GM23248 (cell line): Measurements from ENCODE around the gene FTSJ1. TPM values are rescaled to one million over a fixed set of nuclear protein-coding genes. Genes with fewer than 3 reads are reported as not detected.

Source experiments
- DNase-seq: peaks from one replicate; pipeline ENCODE4 v3.0.0-alpha.2; 2015
- H2AFZ ChIP-seq: fragments of 200-600 bp; sonication (generic); 2 replicates; pipeline ENCODE4 v1.6.1; 2016; ENCODE audit warnings: antibody characterized with exemption
- H3F3A ChIP-seq: fragments of 200-600 bp; sonication (generic); 2 replicates; pipeline ENCODE4 v1.6.1; 2016; ENCODE audit warnings: mild to moderate bottlenecking, antibody characterized with exemption, mixed run types; ENCODE audit not compliant: insufficient read depth
- H3K27ac ChIP-seq: fragments of 200-600 bp; sonication (generic); 2 replicates; pipeline ENCODE4 v1.5.1; 2016; ENCODE audit warnings: mild to moderate bottlenecking
- H3K27me3 ChIP-seq: fragments of 200-600 bp; sonication (generic); replicated peaks from 2 replicates; pipeline ENCODE4 v1.6.1; 2016; ENCODE audit warnings: mild to moderate bottlenecking; ENCODE audit not compliant: insufficient read depth
- H3K36me3 ChIP-seq: fragments of 200-600 bp; sonication (generic); 2 replicates; pipeline ENCODE4 v1.6.1; 2016; ENCODE audit warnings: low read depth, mild to moderate bottlenecking
- H3K4me1 ChIP-seq: fragments of 200-600 bp; sonication (generic); 2 replicates; pipeline ENCODE4 v1.6.1; 2016; ENCODE audit warnings: mild to moderate bottlenecking; ENCODE audit not compliant: insufficient read depth
- H3K4me2 ChIP-seq: fragments of 200-600 bp; sonication (generic); one replicate; pipeline ENCODE4 v1.6.1; 2016; ENCODE audit warnings: mild to moderate bottlenecking; ENCODE audit not compliant: unreplicated experiment
- H3K4me3 ChIP-seq: fragments of 200-600 bp; sonication (generic); 2 replicates; pipeline ENCODE4 v1.5.1; 2016; ENCODE audit warnings: mild to moderate bottlenecking
- H3K79me2 ChIP-seq: fragments of 200-600 bp; sonication (generic); 2 replicates; pipeline ENCODE4 v1.6.1; 2016; ENCODE audit warnings: mild to moderate bottlenecking; ENCODE audit not compliant: insufficient read depth
- H3K9ac ChIP-seq: fragments of 200-600 bp; sonication (generic); 2 replicates; pipeline ENCODE4 v1.6.1; 2016; ENCODE audit warnings: mild to moderate bottlenecking
- H3K9me2 ChIP-seq: fragments of 200-600 bp; sonication (generic); 2 replicates; pipeline ENCODE4 v1.6.1; 2016; ENCODE audit warnings: mixed run types, mild to moderate bottlenecking, moderate library complexity; ENCODE audit not compliant: insufficient read depth
- H3K9me3 ChIP-seq: fragments of 200-600 bp; sonication (generic); one replicate; pipeline ENCODE4 v1.6.1; 2017; ENCODE audit warnings: low read depth
- H4K20me1 ChIP-seq: fragments of 200-600 bp; sonication (generic); 2 replicates; pipeline ENCODE4 v1.6.0; 2016; ENCODE audit not compliant: insufficient read depth
- EZH2 ChIP-seq: fragments of 200-600 bp; sonication (generic); IDR thresholded peaks from 2 replicates; pipeline ENCODE4 v1.6.1; 2018; ENCODE audit warnings: antibody characterized with exemption, mild to moderate bottlenecking; ENCODE audit not compliant: insufficient read depth, poor library complexity, severe bottlenecking
- EZH2phosphoT487 ChIP-seq: fragments of 200-600 bp; sonication (generic); IDR thresholded peaks from 2 replicates; pipeline ENCODE4 v1.6.1; 2018; ENCODE audit warnings: antibody characterized with exemption, moderate library complexity, mild to moderate bottlenecking, low read depth; ENCODE audit not compliant: insufficient read depth
- WGBS, 2 experiments: methylation state at CpG; one replicate each; pipeline ENCODE4 v1.1.6; 2015 to 2017; ENCODE audit warnings: low lambda C conversion rate in 2 of 2, low coverage in 1 of 2; ENCODE audit errors: missing lambda C conversion rate in 2 of 2; 5-methylcytosine and 5-hydroxymethylcytosine counted together
- in situ Hi-C: fragments of 300-500 bp; cut with MboI; formaldehyde crosslinking; loops from 2 replicates; pipeline ENCODE4 v1.15.0; 2020
- polyA plus RNA-seq: library from polyadenylated mRNA; unstranded; fragments of >200 nt; fragmentation: Nextera tagmentation; extraction: Ambion mirVana; gene quantifications from 2 replicates; pipeline ENCODE4 v1.2.1, GENCODE V29; 2016
- total RNA-seq: library from RNA; depleted of rRNA; stranded (reverse); fragments of >200 nt; shearing (Covaris generic); gene quantifications from 2 replicates; pipeline ENCODE4 v1.2.3, GENCODE V29; 2014

The FTSJ1 gene
- total and polyA plus RNA-seq, 2 experiments from 2014 or later = 64.9 to 95.2 TPM

DNA sequence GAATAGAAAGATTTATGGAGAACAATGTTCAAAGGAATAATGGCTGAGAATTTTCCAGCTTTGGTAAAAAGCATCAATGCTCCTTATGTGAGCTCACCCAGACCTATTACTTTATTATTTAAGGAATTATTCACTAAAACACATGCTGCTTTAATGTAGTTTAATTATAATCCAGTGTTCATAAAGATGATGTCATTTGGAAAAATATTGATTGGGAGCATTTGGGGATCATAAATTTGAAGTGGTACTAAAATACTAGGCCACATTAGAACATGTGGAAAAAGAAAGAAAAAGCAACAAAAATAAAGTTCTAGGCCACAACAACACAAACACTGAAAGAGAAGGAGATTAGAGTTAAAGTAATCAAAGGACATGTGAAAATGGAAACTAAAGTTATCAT lies 25.9 kb upstream of the FTSJ1 start:
- DNase-seq = no peak
- H3K4me1 ChIP-seq = no peaks in the 10 kb centered on the region
- H3K4me3 ChIP-seq = no peak overlapping the region
- no peaks in the 10 kb centered on the region for H4K20me1 ChIP-seq
- no peak overlapping the region for H3K27ac ChIP-seq
- no peaks in the 10 kb centered on the region for H3K9me2 ChIP-seq
- H3K9ac ChIP-seq = no peak overlapping the region
- H3K4me2 ChIP-seq = no peak overlapping the region
- TF ChIP-seq EZH2 = no peak
- TF ChIP-seq EZH2phosphoT487 = no peak
- H3K36me3 ChIP-seq = no peaks in the 10 kb centered on the region
- H3K27me3 ChIP-seq = no peaks in the 10 kb centered on the region
- in situ Hi-C loops = no loop called here
- no peaks in the 10 kb centered on the region for H3K79me2 ChIP-seq
- no peak overlapping the region for H2AFZ ChIP-seq
- no peaks in the 10 kb centered on the region for H3K9me3 ChIP-seq
- H3F3A ChIP-seq = no peaks in the 10 kb centered on the region

DNA sequence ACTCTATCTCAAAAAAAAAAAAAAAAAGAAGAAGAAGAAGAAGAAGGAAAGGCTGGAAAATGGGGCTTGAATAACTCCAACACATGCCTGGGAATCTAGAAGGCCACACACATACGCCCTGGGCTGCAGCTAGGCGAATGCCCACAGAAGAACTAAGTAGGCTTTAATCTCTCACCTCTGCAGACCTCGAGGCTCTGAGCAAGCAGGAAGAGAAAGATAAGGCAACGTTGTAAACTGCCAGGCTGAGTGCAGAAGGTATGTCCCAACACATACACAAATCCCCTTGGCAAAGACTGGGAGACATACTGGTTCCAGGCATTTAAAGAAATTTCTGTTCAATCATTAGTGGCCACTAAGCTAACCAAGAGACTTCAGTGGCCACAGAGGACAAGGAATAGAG lies 24.3 kb upstream of the FTSJ1 start:
- in situ Hi-C loops = no loop called here
- WGBS, 2 experiments = 42 to 50% methylated on average over 4 of the region's 4 CpGs

DNA sequence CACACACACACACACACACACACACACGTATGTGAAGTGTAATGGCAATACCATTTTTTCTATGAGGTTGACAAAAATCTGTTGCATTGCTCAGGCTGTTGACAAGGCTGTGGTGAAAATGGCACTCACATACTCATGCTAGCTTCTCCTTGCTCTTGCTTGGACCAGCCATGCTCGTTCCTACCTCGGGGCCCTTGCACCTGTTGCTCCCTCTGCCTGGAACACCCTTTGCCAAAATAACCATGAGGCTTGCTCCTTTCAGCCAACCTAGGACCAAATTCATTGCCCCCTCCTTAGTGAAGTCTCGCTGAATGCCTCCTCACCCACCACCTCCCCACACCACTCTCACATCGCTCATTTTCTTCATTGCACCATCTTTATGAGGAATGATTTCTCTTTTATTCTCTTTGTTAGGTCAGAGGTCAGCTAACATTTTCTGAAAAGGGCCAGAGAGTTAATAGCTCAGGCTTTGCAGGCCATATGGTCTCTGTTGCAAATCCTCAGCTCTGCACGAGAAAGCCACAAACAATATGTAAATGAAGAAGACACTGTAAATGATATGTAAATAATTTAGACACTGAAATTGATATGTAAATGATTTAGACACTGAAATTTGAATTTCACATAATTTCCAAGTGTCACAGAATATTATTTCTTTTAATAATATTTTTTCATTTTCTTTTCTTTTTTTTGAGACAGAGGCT lies 19.2 kb upstream of the FTSJ1 start:
- Histone ChIP-seq H3K4me1 (no peaks in the 10 kb centered on the region), H3K4me3 (no peak overlapping the region), H3K27me3 (no peaks in the 10 kb centered on the region), H3F3A (no peaks in the 10 kb centered on the region), H3K79me2 (no peaks in the 10 kb centered on the region), H4K20me1 (no peaks in the 10 kb centered on the region), H3K27ac (no peak overlapping the region), H3K9ac (no peak overlapping the region), H3K9me3 (no peaks in the 10 kb centered on the region), H3K36me3 (no peaks in the 10 kb centered on the region), H3K4me2 (no peak overlapping the region), H2AFZ (no peak overlapping the region), H3K9me2 (no peaks in the 10 kb centered on the region)
- TF ChIP-seq EZH2 = no peak
- TF ChIP-seq EZH2phosphoT487 = no peak
- no peak for DNase-seq
- in situ Hi-C loops = no loop called here
- WGBS, 2 experiments = 47 to 51% methylated on average over 4 to 5 of the region's 6 CpGs

More for the DNA sequence above, 24.3 kb upstream of the FTSJ1 start:
- Histone ChIP-seq H3K79me2 (no peaks in the 10 kb centered on the region), H3K36me3 (no peaks in the 10 kb centered on the region), H3K4me2 (no peak overlapping the region), H3K9ac (no peak overlapping the region), H4K20me1 (no peaks in the 10 kb centered on the region), H2AFZ (no peak overlapping the region), H3K27me3 (no peaks in the 10 kb centered on the region), H3K4me3 (no peak overlapping the region), H3K4me1 (no peaks in the 10 kb centered on the region), H3K9me3 (no peaks in the 10 kb centered on the region), H3K9me2 (no peaks in the 10 kb centered on the region), H3F3A (no peaks in the 10 kb centered on the region), H3K27ac (no peak overlapping the region)
- TF ChIP-seq EZH2phosphoT487 (no peak), EZH2 (no peak)
- DNase-seq = no peak

DNA sequence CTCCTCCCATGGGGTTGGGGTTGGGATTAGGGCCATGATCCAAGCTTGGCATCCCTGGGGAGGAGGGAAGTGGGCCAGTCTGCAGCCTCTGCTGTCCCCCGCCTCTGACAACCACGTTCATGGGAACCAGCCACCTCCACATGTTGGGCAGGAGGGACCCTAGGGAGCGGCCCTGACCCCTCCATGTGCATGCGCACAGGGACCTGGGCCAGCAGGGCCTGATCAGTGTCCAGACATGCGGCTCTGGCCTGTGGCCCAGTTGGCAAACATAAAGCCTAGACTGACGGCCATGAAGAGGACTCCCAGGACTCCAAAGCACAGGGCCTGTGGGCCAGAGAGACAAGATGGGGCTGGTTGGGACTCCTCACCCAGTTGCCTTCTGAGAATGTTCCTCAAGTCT lies 17.3 kb upstream of the FTSJ1 start:
- no peaks in the 10 kb centered on the region for H3F3A ChIP-seq
- no peak overlapping the region for H3K9ac ChIP-seq
- H3K4me1 ChIP-seq = no peaks in the 10 kb centered on the region
- H3K4me3 ChIP-seq = no peak overlapping the region
- no peak overlapping the region for H2AFZ ChIP-seq
- H3K27me3 ChIP-seq = no peaks in the 10 kb centered on the region
- H3K9me2 ChIP-seq = no peaks in the 10 kb centered on the region
- H3K79me2 ChIP-seq = no peaks in the 10 kb centered on the region
- H3K9me3 ChIP-seq = no peaks in the 10 kb centered on the region
- H4K20me1 ChIP-seq = no peaks in the 10 kb centered on the region
- no peak overlapping the region for H3K27ac ChIP-seq
- no peaks in the 10 kb centered on the region for H3K36me3 ChIP-seq
- no peak overlapping the region for H3K4me2 ChIP-seq
- no peak for TF ChIP-seq EZH2phosphoT487
- TF ChIP-seq EZH2 = no peak
- DNase-seq = no peak
- in situ Hi-C loops = no loop called here
- WGBS, 2 experiments = 79 to 80% methylated on average over 1 to 4 of the region's 6 CpGs

- H2AFZ ChIP-seq = no peak overlapping the region
- H3K9me3 ChIP-seq = no peaks in the 10 kb centered on the region
- no peak overlapping the region for H3K4me2 ChIP-seq
- WGBS, 2 experiments = 99 to 100% methylated on average over 5 to 6 of the region's 6 CpGs
- no peaks in the 10 kb centered on the region for H3K36me3 ChIP-seq
- H3K4me3 ChIP-seq = no peak overlapping the region
- DNase-seq = no peak
- TF ChIP-seq EZH2phosphoT487 (no peak), EZH2 (no peak)
- no peaks in the 10 kb centered on the region for H3F3A ChIP-seq
- H4K20me1 ChIP-seq = no peaks in the 10 kb centered on the region
- in situ Hi-C loops = no loop called here
- no peak overlapping the region for H3K27ac ChIP-seq
- H3K9ac ChIP-seq = no peak overlapping the region
- no peaks in the 10 kb centered on the region for H3K27me3 ChIP-seq
- H3K4me1 ChIP-seq = no peaks in the 10 kb centered on the region; the same call in 1 of the 2 replicates
- H3K79me2 ChIP-seq = no peaks in the 10 kb centered on the region
- no peaks in the 10 kb centered on the region for H3K9me2 ChIP-seq
Measured at GRCh38 chrX:48459483-48459882, 16.5 kb upstream of the FTSJ1 start.
